ENCODE data around the gene DNAJC9.

DNA sequence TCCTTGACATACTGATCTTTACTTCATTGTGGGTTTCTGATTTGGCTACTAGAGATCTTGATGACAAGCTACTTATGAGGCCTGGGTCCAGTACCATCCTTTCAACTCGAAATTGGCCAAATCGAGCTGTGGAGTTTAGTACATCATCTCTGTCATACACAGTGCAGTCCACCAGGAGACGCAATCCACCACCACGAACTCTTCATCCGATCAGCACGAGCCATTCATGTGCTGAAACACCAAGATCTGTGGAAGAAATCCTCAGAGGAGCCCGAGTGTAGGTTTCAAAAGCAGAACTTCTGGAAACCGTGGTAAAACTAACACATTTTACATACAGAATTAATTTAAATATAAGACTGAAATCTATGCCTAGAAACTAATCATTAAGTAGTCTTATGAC is 14.2 kb downstream of the DNAJC9 start:
- TF ChIP-seq, protein P1, sequence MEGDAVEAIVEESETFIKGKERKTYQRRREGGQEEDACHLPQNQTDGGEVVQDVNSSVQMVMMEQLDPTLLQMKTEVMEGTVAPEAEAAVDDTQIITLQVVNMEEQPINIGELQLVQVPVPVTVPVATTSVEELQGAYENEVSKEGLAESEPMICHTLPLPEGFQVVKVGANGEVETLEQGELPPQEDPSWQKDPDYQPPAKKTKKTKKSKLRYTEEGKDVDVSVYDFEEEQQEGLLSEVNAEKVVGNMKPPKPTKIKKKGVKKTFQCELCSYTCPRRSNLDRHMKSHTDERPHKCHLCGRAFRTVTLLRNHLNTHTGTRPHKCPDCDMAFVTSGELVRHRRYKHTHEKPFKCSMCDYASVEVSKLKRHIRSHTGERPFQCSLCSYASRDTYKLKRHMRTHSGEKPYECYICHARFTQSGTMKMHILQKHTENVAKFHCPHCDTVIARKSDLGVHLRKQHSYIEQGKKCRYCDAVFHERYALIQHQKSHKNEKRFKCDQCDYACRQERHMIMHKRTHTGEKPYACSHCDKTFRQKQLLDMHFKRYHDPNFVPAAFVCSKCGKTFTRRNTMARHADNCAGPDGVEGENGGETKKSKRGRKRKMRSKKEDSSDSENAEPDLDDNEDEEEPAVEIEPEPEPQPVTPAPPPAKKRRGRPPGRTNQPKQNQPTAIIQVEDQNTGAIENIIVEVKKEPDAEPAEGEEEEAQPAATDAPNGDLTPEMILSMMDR (conservative IDR thresholded peaks at IDR 0.05; ENCODE audit: low read length): peak; percentile 52
- no peak for TF ChIP-seq EZH2phosphoT487 (IDR thresholded peaks at IDR 0.05; ENCODE audit: borderline replicate concordance)
